GM18907 (cell line): ENCODE results near the gene VWA5A.
"Not testable (repeated sequence)": the region's sequence is repeated elsewhere in the genome, so short reads cannot be mapped to it uniquely, and the experiment has no call there.

Experiments
- ATAC-seq: cut with Tn5 transposase; IDR thresholded peaks from one replicate; pipeline ENCODE4 v1.9.1; 2021; ENCODE audit warnings: mild to moderate bottlenecking, moderate library complexity; ENCODE audit not compliant: unreplicated experiment

The VWA5A gene

GRCh38 chr11:124093330-124093729 lies 21.9 kb upstream of the VWA5A start:
- no peak for ATAC-seq

- no peak for ATAC-seq
Measured at GRCh38 chr11:124094731-124095130, 20.5 kb upstream of the VWA5A start.

GRCh38 chr11:124096364-124096763 lies 18.9 kb upstream of the VWA5A start:
- ATAC-seq: no peak

GRCh38 chr11:124098141-124098540 lies 17.1 kb upstream of the VWA5A start:
- no peak for ATAC-seq

- no peak for ATAC-seq
Measured at GRCh38 chr11:124101737-124102136, 13.5 kb upstream of the VWA5A start.

- ATAC-seq: no peak
Measured at GRCh38 chr11:124108156-124108555, 7.1 kb upstream of the VWA5A start.

GRCh38 chr11:124109377-124109776 lies 5.9 kb upstream of the VWA5A start:
- no peak for ATAC-seq

- ATAC-seq: no peak
Measured at GRCh38 chr11:124110201-124110600, 5.0 kb upstream of the VWA5A start.

- ATAC-seq: no peak
Measured at GRCh38 chr11:124113890-124114289, 1.4 kb upstream of the VWA5A start.

GRCh38 chr11:124115782-124116616 lies 749 bp downstream of the VWA5A start:
- ATAC-seq: peak; percentile 35

- no peak for ATAC-seq
Measured at GRCh38 chr11:124119103-124119502, 3.9 kb downstream of the VWA5A start.

GRCh38 chr11:124120891-124121290 lies 5.6 kb downstream of the VWA5A start:
- no peak for ATAC-seq

- ATAC-seq: no peak
Measured at GRCh38 chr11:124122123-124122522, 6.9 kb downstream of the VWA5A start.

- ATAC-seq: no peak
Measured at GRCh38 chr11:124123622-124124021, 8.4 kb downstream of the VWA5A start.

GRCh38 chr11:124127134-124127533 lies 11.9 kb downstream of the VWA5A start:
- ATAC-seq: not testable (repeated sequence)

- ATAC-seq: no peak
Measured at GRCh38 chr11:124143034-124143433, 27.8 kb downstream of the VWA5A start.

- no peak for ATAC-seq
Measured at GRCh38 chr11:124147951-124148350, 32.7 kb downstream of the VWA5A start.

GRCh38 chr11:124150684-124151083 lies 35.4 kb downstream of the VWA5A start:
- ATAC-seq: no peak

GRCh38 chr11:124152770-124153407 lies 37.6 kb downstream of the VWA5A start:
- ATAC-seq: no peak

- ATAC-seq: no peak
Measured at GRCh38 chr11:124153821-124154220, 38.6 kb downstream of the VWA5A start.

GRCh38 chr11:124159481-124159880 lies 44.2 kb downstream of the VWA5A start:
- ATAC-seq: no peak

GRCh38 chr11:124160986-124161385 lies 45.7 kb downstream of the VWA5A start:
- ATAC-seq: no peak
